ENCODE results near the gene SMIM14.
"Not testable (repeated sequence)": the region's sequence is repeated elsewhere in the genome, so short reads cannot be mapped to it uniquely, and the experiment has no call there.

SMIM14 gene

DNA sequence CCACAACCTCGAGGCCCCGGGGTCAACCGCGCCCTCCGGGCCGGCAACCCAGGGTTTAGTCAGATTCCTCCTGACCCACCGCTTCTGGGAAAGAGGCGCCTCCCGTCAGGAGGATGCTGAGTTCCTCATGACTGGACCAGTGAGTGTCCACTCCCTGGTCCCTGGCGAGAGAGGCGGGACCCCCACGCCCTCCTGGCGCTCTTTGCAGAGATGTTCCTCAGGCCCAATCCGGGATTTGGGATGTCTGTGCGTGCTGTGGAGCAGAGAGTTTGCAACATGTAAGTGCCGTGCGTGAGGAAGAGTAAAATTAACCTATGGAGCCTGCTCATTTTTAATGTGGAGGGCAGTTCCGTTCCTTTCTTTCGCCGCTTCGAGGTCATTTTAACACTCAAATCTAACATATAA is 110.6 kb downstream of the SMIM14 start:
- no peak for DNase-seq

DNA sequence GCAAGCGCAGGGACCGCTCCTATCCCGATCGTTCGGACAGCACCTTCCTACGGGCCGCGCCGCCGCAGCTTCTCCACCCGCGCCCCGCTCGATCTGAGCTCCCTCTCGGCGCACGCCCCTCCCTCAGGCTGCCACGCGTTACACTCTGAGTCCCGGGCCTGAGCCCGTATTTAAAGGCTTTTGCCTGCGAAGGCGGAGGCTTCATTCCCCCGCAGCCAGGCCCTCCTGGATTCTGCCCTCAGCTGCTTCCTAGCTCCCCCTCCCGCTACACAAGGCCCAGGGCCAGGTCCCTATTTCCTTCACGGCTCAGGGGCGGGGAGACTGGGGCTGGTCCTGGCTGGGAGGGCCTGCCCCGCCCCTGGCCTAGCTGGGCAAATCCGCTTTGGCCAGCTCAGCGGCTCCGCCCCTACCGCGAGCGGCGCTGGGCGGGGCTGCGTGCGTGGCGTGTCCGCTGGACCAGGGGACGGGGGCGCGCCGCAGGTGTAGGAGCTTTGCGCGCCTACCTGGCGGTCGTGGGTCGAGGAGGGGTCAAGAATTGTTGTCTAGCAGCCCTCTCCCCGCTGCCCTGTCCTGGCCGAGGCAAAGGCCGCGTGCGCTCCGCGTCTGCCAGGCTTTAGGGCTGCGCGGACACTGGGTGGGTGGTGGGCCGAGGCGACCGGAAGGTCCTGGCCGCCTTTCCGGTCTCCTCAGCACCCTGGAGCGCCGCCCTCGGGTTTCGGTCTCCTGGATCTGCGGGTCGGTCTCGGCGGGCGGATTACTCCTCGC is 111.2 kb downstream of the SMIM14 start, which contains the start of gene UGDH:
UGDH (minus strand) TSS at position 144 of the 765 bp plus-strand sequence. CDS start 5,927 bp downstream, outside the sequence.
- peak; percentile 97 for DNase-seq

DNA sequence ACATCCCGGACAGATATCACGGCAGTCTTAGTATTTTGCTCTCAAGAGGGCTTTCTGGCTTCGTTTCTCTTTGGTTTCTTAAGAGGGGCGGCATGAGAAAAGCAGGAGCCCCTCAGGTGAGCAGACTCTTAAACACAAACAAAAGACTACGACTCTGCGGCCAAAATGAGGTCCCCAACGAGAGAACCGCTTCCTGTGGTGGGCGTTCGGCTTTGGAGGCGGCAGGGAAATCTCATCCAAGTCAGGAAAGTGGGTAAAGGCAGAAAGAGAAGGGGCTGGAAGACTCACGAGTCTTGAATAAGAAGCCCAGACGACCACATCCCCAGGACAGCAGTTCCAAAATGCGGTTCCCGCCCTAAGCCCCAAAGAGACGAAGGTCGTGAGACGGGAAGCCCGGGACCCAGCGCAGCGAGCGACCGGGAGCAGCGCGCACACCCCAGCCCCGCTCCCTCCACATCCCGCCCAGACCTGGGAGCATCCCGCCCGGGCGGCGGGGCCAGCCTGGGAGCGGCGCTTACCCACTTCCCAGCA is 111.8 kb downstream of the SMIM14 start:
- peak; percentile 55 for DNase-seq

DNA sequence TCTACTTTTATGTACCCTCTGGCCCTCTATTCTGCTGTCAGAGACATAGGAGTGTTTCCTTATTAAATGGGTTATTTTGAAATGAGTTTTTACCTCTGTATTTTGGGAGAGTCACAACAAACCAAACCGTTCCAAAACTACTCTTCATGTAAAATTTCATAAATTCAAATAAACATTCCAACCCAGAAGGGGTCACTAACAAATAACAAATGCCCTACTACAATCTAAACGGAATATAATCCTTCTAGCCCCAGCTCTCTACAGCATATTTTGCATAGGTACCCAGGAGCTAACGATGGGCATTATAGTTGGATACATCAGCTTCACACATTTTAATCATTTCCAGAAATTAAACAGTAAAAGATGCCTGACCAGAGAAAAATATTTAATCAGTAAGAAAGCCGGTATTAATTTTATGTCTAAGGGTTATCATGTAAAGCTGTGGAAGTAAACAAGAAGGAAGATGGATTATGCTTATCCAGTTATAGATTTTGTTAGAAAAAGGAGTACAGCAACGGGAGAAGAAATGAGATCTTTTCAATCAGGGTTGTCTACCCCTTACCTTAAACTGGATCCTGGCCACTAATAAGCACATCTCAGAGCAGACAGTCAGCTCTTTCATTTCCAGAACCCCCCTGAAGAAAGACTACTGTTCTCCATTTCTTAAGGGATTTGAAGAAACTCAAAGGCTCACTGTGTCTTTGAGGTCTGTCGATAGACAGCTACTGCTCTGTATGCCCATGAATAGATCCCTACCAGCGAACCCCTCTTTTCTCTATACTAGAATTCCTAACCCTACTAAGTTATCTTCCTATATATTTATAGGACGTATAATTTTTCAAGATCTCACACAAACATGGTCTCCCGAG is 112.6 kb downstream of the SMIM14 start:
- DNase-seq = peak; percentile 50

DNA sequence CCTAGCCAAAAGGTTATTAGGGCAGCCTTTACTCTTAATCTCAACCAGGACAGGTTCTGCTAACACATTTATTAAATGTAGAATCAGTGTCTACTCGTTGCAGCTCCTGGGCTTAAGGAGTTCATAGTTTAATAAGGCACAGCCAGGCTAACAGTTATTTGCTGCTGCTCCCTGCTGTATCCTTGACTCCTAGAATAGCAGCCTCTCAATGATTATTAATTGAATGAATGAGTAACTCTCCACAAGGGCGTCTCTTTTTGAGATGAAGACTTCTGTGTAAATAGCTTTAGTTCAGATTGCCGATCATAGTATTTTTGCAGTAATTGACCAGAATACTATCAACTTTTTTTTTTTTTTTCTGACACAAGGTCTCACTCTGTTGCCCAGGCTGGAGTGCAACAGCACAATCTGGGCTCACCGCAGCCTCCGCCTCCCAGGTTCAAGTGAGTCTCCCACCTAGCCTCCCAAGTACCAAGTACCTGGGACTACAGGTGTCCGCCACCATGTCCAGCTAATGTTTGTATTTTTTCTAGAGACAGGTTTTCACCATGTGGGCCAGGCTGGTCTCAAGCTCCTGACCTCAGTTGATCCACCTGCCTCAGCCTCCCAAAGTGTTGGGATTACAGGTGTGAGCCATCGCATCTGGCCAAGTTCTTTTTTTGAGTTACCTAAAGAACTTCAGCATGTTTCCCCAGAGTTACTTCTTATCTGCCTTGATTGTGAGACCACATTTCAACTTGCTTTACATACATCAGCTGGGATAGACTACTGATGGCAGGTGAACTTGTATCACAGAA is 114.3 kb downstream of the SMIM14 start:
- no peak for DNase-seq

DNA sequence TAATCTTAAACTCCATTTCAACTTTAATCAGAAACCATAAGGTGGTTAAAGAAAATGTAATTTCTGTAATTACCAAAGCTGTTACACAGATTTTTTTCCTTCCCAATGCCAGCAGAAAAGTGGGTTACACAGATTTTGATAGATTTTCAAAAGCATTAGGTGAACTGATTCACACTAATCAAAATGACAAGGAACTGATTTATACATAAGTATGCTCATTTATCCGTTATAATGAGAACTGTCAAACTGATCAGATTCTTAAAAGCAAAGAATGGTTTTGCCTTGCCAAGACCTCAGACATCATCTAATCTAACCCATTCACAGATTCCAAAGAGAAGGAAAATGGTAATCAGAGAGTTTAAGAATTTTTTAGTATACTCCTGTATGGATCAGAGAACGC is 116.6 kb downstream of the SMIM14 start:
- no peak for DNase-seq

DNA sequence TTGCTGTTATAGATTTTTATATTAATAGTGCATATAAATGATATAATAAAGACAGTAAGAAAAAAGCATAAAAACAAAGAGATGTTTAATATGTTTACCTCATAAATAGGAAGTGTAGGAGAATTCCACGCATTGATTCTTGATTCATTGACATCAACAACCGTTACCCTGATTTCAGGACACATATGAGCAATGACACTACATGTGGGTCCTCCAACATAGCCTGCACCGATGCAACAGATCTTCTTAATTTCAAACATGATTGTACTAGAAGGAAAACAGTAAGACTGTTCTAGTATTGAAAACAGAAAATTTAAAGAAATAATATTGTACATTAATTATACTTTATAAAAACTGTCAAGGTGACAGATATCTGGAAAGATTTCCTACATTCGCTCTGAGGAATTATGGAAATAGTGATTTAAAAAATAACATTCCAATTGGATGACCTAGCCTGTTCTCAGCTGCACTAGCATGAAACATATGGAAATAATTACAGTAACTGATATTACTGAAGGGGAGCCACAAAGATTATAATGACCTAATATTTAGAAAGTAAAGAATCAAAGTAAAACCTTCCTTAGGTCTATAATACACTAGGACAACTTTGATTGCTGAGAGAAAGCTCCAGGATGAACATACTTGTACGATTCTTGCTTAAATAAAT is 117.3 kb downstream of the SMIM14 start:
- DNase-seq = no peak

DNA sequence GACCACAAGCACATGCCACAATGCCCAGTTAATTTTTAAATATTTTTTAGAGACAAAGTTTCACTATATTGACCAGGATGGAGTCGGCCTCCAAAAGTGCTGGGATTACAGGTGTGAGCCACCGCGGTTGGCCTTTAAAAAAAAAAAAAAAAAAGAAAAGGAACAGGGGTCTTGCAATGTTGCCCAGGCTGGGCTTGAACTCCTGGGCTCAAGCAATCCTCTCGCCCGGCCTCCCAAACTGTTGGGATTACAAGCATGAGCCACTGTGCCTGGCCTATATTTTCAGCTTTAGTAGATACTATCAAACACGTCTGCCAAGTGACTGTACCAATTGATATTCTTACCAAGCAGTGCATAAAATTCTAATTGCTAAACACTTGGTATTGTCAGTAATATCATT is 120.2 kb downstream of the SMIM14 start:
- DNase-seq = no peak

DNA sequence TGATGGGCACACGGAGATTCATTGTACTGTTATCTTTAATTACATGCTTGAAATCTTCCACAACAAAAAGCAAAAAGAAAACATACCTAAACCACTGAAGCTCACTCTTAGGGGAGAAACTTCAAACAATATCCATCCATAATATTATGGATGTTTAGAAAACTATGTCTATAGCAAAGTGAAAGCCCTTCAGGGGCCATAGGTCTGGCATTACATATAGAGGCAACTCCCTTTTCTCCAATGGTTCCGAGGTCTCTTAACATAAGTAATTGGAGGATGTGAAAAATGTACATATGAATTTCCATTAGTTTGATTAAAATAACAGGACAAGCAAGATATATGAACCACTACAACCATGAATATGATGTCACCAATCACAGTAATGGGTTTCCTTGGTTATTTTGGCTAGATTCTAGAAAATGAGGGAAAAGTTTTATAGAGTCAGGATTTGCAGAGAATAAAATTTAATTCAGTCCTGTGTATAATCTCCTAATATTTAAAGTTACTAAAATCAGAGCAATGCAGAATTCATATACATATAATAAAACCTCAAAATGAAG is 122.2 kb downstream of the SMIM14 start:
- DNase-seq = no peak

DNA sequence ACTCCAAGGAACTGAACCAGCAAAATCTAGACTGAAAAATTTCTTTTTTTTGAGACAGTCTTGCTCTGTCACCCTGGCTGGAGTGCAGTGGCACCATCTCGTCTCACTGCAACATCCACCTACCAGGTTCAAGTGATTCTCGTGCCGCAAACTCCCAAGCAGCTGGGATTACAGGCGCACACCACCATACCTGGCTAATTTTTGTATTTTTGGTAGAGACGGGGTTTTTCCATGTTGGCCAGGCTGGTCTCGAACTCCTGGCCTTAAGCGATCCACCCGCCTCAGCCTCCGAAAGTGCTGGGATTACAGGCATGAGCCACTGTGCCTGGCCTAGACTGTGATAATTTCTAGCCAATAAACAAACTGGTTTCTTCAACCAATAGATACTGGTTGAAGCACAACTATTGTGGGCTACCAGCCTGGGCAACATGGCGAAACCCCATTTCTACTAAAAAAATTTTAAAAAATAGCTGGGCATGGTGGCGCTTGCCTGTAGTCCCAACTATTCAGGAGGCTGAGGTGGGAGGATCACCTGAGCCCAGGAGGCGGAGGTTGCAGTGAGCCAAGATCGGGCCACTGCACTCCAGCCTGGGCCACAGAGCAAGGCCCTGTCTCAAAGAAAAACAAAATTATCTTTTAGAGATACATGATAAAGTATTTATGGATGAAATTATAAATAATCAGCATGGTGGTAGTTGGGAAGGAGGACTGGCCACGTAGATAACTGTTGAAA is 122.8 kb downstream of the SMIM14 start:
- not testable (repeated sequence) for DNase-seq

DNA sequence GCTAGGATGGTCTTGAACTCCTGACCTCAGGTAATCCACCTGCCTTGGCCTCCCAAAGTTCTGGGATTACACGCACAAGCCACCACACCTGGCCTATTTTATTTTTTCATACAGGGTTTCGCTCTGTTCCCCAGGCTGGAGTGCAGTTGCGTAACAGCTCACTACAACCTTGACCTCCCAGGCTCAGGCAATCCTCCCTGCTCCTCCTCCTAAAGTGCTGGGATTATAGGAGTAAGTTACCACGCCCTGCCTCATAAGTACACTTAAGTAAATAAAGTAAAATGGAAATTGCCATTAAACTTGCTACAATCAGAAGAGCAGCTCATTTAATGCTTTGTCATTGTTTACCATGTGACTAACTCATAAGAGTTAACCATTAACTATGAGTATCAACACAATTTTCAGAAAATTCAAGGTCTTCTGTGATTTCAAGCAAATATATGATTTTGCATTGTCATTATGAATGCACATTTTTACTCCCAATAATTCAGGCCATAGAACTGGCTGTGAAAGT is 123.7 kb downstream of the SMIM14 start:
- DNase-seq = peak; percentile 13

DNA sequence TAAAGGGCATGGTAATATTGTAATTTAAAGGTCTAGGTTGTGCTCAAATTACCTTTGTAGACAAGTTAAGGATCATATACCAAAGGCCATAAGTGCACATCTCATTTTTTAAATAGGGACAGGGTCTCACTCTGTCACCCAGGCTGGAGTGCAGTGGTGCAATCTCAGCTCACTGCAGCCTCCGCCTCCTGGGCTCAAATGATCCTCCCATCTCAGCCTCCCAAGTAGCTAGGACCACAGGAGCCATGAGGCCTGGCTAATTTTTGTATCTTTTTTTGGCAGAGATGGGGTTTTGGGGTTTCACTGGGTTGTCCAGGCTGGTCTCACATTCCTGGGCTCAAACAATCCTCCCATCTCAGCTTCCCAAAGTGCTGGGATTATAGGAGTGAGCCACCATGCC is 124.4 kb downstream of the SMIM14 start:
- DNase-seq = not testable (repeated sequence)

DNA sequence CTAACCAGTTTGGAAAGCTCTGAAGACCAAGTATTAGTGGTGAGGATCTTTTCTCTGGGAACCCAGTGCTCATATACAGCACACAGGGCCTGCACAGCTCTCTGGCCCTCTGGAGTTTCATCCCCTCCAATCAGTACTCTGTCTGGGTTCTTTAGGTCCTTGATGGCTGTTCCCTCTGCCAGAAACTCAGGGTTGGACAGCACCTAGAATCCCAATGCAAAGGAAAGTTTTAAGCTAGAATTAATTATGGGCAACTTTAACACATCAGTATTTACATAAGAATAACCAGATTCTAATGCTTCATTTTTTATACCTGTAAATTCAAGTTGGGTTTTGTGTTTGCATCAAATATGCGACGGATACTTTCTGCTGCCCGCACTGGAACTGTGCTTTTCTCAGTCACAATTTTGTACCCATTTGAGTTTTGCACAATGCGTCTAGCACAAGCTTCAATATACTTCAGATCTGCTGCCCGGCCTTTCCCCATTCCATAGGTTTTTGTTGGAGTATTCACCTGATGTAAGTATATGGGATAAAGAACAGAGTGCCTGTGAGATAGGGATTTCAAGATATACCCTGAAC is 128.2 kb downstream of the SMIM14 start:
- no peak for DNase-seq

DNA sequence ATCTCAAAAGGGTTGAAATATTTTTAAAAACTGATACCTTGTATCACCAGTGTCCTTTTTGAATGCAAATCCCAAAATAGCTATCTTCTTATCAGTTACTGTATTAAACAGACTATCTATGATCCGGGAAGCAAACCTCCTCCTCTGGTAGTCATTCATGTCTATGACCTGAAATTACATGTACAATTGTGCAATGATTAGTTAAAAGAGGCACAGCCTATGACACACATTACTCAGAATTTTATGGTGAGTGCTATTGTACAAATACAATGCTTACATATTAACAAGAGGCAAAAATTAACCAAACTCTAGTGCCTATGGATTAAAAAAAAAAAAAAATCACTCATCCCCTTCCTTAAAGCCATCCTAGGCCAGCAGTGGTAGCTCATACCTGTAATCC is 133.1 kb downstream of the SMIM14 start:
- no peak for DNase-seq

DNA sequence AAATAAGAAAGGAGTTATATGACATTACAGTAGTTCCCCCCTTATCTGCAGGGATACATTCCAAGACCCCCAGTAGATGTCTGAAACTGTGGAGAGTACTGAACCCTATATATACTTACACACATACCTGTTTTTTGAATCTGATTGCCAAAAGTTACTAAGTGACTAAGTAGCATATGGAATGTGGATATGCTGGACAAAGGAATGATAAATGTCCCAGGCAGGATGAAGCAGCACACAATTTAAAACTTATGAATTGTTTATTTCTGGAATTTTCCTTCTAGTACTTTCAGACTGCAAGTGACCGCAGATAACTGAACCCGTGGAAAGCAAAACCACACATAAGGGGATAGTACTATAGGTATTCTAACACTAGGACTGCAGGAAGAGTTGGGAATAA is 134.1 kb downstream of the SMIM14 start:
- no peak for DNase-seq

DNA sequence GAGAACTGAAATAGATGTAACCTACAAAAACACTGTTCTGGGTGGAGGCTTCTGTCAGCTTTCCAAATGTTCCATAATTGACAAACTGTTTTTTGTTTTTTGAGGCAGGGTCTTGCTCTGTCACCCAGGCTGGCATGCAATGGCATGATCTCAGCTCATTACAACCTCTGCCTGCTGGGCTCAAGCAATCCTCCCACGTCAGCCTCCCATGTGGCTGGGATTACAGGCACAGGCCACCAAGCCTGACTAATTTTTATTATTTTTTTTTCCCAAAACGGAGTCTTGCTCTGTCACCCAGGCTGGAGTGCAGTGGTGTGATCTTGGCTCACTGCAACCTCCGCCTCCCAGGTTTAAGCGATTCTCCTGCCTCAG is 136.0 kb downstream of the SMIM14 start:
- not testable (repeated sequence) for DNase-seq

DNA sequence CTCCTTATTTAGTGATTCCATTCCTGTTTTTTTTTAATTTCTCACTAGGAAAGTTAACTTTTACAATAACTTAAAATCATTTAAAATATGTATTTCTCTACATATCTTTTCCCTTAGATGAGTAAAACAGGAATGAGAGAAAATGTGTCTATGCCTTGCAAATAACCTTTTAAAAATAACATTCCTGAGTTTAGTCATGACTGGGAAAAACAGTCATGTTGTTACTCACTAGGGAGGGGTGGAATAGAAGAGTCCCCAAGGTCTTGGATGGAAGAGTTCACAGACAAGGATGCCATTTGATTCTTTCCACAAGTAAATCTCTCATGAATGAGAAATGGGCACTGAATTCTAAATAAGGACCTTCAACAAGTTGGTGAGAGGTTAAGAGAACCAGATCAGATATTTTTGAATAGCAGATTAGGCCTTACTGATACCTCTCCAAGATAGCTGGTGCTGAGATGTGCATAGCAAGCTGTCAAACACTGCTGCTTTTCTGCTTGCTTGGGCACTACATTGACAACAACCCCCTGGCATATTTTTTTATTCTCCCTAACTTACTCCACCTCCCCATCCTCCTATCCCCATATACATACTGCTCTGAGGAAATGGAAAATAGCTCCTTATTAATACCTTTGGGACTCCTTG is 136.5 kb downstream of the SMIM14 start:
- DNase-seq = no peak

DNA sequence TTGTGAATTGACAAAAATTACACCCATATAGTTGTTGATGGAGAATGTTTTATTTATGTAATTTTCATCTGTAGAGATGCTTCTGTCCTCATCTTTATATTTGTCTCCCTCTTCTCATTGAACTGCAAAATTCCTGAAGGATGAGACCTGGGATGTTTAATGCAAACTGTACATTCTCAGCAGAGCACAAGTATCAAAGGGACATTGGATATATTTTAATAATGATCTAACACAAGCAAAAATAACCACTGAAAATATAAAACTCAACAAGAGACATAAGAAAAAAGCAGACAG is 140.0 kb downstream of the SMIM14 start:
- DNase-seq = no peak

DNA sequence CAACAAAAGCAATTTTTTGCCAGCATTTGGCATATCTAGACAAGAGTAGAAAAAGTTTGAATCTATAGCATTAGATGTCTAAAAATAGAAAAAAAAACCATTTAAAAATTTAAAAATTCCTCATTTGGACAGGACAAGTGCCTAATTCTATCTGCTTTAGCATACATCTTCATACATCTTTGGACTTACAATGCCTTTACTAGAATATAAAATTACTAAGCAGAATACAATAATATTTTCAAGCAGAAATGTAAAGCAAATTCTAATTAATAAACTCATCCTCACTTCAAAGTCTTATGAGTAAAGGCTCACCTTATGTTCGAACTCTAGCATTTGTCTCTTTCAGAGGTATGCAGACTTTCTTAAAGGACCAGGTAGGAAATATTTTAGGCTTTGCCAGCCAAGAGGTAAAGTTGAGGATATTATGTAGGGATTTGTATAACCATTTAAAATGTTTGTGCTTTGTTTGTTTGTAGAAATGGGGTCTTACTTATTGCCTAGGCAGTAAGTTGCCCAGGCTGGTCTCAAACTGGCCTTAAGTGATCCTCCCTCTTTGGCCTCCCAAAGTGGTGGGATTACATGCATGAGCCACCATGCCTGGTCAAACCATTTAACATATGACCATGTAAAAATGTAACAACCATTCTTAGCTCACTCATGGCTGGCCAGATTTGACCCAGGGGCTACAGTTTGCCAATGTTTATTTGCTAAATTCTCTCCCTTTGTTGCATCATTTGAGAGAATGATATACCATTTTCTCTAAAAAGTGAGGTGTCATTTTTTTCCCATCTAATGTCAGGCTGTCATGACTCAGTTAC is 140.5 kb downstream of the SMIM14 start:
- no peak for DNase-seq
